Adipose tissue (tissue), 3 donors: ENCODE measurements around the gene RBM20. TPM values are rescaled to one million over a fixed set of nuclear protein-coding genes. Genes with fewer than 3 reads are reported as not detected.

Experiments used
- H3K27ac ChIP-seq: one replicate; pipeline ENCODE4 v1.5.1; 2013; ENCODE audit warnings: low read depth, low read length
- WGBS, 3 donors: extraction: QIAGEN DNeasy Blood & Tissue Kit; methylation state at CpG; one replicate each; pipeline ENCODE4 v1.1.7; 2013; 5-methylcytosine and 5-hydroxymethylcytosine counted together
- polyA plus RNA-seq, 3 donors: library from polyadenylated mRNA; stranded (reverse); fragments of 200-250 nt; gene quantifications; one replicate each; pipeline ENCODE4 v1.2.3, GENCODE V29; 2013
- donor health status: healthy with polysubstance abuse.
- donor health status: Bipolar disorder and iron deficiency.
- donor health status: healthy.

Gene RBM20
- polyA plus RNA-seq, 3 donors, result 0.67 to 7.1 (median 1.6) TPM

- no peak overlapping the region for H3K27ac ChIP-seq
- 27 to 37% (median 27%) methylated on average over 2 of the region's 2 CpGs for WGBS, 3 donors
Observed at GRCh38 chr10:110843031-110843430, 198.9 kb downstream of the RBM20 start.

GRCh38 chr10:110843796-110844616 lies 199.9 kb downstream of the RBM20 start:
- 39 to 77% (median 72%) methylated on average over 8 of the region's 8 CpGs for WGBS, 3 donors
- no peak overlapping the region for H3K27ac ChIP-seq

- no peak overlapping the region for H3K27ac ChIP-seq
- WGBS, 3 donors, result 66 to 96% (median 89%) methylated on average over 4 of the region's 4 CpGs
Observed at GRCh38 chr10:110844617-110844881, 200.4 kb downstream of the RBM20 start.

GRCh38 chr10:110845192-110845755 lies 201.1 kb downstream of the RBM20 start:
- no peak overlapping the region for H3K27ac ChIP-seq
- WGBS, 3 donors, result 45 to 89% (median 84%) methylated on average over 2 of the region's 2 CpGs

- H3K27ac ChIP-seq, result no peak overlapping the region
- WGBS, 3 donors, result 25 to 89% (median 78%) methylated on average over 3 of the region's 3 CpGs
Observed at GRCh38 chr10:110845756-110846620, 201.9 kb downstream of the RBM20 start.

GRCh38 chr10:110847374-110847773 lies 203.2 kb downstream of the RBM20 start:
- no peak overlapping the region for H3K27ac ChIP-seq
- 66 to 70% (median 68%) methylated on average over 6 of the region's 6 CpGs for WGBS, 3 donors

GRCh38 chr10:110848106-110848505 lies 204.0 kb downstream of the RBM20 start:
- no peak overlapping the region for H3K27ac ChIP-seq
- 65 to 82% (median 70%) methylated on average over 2 of the region's 2 CpGs for WGBS, 3 donors

- no peak overlapping the region for H3K27ac ChIP-seq
- WGBS, 3 donors, result 85 to 94% (median 89%) methylated on average over 3 of the region's 3 CpGs
Observed at GRCh38 chr10:110850099-110850498, 206.0 kb downstream of the RBM20 start.

- 55 to 87% (median 60%) methylated on average over 8 of the region's 8 CpGs for WGBS, 3 donors
- no peak overlapping the region for H3K27ac ChIP-seq
Observed at GRCh38 chr10:110851020-110851612, 207.0 kb downstream of the RBM20 start.

- WGBS, 3 donors, result 47 to 79% (median 76%) methylated on average over 7 of the region's 7 CpGs
- H3K27ac ChIP-seq, result no peak overlapping the region
Observed at GRCh38 chr10:110852255-110852896, 208.2 kb downstream of the RBM20 start.

GRCh38 chr10:110852947-110853346 lies 208.8 kb downstream of the RBM20 start:
- 65 to 77% (median 73%) methylated on average over 4 of the region's 4 CpGs for WGBS, 3 donors
- no peak overlapping the region for H3K27ac ChIP-seq

GRCh38 chr10:110853921-110854605 lies 209.9 kb downstream of the RBM20 start:
- no peak overlapping the region for H3K27ac ChIP-seq

- no peak overlapping the region for H3K27ac ChIP-seq
- 19 to 50% (median 41%) methylated on average over 12 of the region's 12 CpGs for WGBS, 3 donors
Observed at GRCh38 chr10:110857265-110858171, 213.4 kb downstream of the RBM20 start.

- 31 to 62% (median 60%) methylated on average over 1 of the region's 1 CpG for WGBS, 3 donors
- H3K27ac ChIP-seq, result no peak overlapping the region
Observed at GRCh38 chr10:110858297-110858934, 214.3 kb downstream of the RBM20 start.

GRCh38 chr10:110859206-110859972 lies 215.3 kb downstream of the RBM20 start:
- peak overlapping the region; percentile 5 for H3K27ac ChIP-seq
- 41 to 58% (median 50%) methylated on average over 6 of the region's 6 CpGs for WGBS, 3 donors

GRCh38 chr10:110859973-110860376 lies 215.8 kb downstream of the RBM20 start:
- WGBS, 3 donors, result 0 to 12% (median 7%) methylated on average over 1 of the region's 1 CpG
- no peak overlapping the region for H3K27ac ChIP-seq
